ENCODE measurements around the gene PLIN4.

GRCh38 chr19:4567584-4568071, 49.3 kb upstream of the PLIN4 start:
- TF ChIP-seq CTCF (IDR thresholded peaks at IDR 0.05) (peak; percentile 31 to 57 (median 41)), POLR2A (IDR thresholded peaks at IDR 0.05) (no peak)
